ENCODE measurements around the gene SMR3A. TPM values are rescaled to one million over a fixed set of nuclear protein-coding genes. Genes with fewer than 3 reads are reported as not detected.

Gene SMR3A
- total RNA-seq, 4 donors from 2014 or later, result not detected

- intact Hi-C loops (cut with DNase I), result no loop called here
- no peaks in the 10 kb centered on the region for H3K4me1 ChIP-seq
- no peak for DNase-seq (ENCODE audit: extremely low spot score)
- WGBS, result 82% methylated on average over 5 of the region's 5 CpGs
- no peaks in the 10 kb centered on the region for H3K36me3 ChIP-seq
- H3K4me3 ChIP-seq, result no peak overlapping the region
- TF ChIP-seq POLR2AphosphoS5 (IDR thresholded peaks at IDR 0.05) (no peak), EP300 (IDR thresholded peaks at IDR 0.05) (no peak), POLR2A (IDR thresholded peaks at IDR 0.05; ENCODE audit: low read depth) (no peak), CTCF (IDR thresholded peaks at IDR 0.05) (no peak)
- no peaks in the 10 kb centered on the region for H3K27me3 ChIP-seq
- H3K9me3 ChIP-seq, result no peaks in the 10 kb centered on the region
- no peak overlapping the region for H3K27ac ChIP-seq (replicated peaks in 1 of 4)
Measured at GRCh38 chr4:70336043-70336442, 24.5 kb upstream of the SMR3A start.

- H3K4me1 ChIP-seq, result no peaks in the 10 kb centered on the region
- H3K27ac ChIP-seq (replicated peaks in 1 of 4), result no peak overlapping the region
- TF ChIP-seq EP300 (IDR thresholded peaks at IDR 0.05) (no peak), CTCF (IDR thresholded peaks at IDR 0.05) (no peak), POLR2A (IDR thresholded peaks at IDR 0.05; ENCODE audit: low read depth) (no peak), POLR2AphosphoS5 (IDR thresholded peaks at IDR 0.05) (no peak)
- no peaks in the 10 kb centered on the region for H3K36me3 ChIP-seq
- H3K9me3 ChIP-seq, result no peaks in the 10 kb centered on the region
- no peak for DNase-seq (ENCODE audit: extremely low spot score)
- H3K27me3 ChIP-seq, result no peaks in the 10 kb centered on the region
- 73% methylated on average over 1 of the region's 1 CpG for WGBS
- no peak overlapping the region for H3K4me3 ChIP-seq
- intact Hi-C loops (cut with DNase I), result no loop called here
Measured at GRCh38 chr4:70337886-70338420, 22.6 kb upstream of the SMR3A start.

GRCh38 chr4:70356185-70356584 is 4.4 kb upstream of the SMR3A start:
- intact Hi-C loops (cut with DNase I), result no loop called here
- H3K4me3 ChIP-seq, result no peak overlapping the region
- no peak for DNase-seq (ENCODE audit: extremely low spot score)
- TF ChIP-seq CTCF (IDR thresholded peaks at IDR 0.05), result no peak
- TF ChIP-seq POLR2AphosphoS5 (IDR thresholded peaks at IDR 0.05), result no peak
- TF ChIP-seq POLR2A (IDR thresholded peaks at IDR 0.05; ENCODE audit: low read depth), result no peak
- no peak for TF ChIP-seq EP300 (IDR thresholded peaks at IDR 0.05)
- no peaks in the 10 kb centered on the region for H3K36me3 ChIP-seq
- no peak overlapping the region for H3K27ac ChIP-seq (replicated peaks in 1 of 4)
- no peaks in the 10 kb centered on the region for H3K4me1 ChIP-seq
- 14% methylated on average over 1 of the region's 1 CpG for WGBS
- no peaks in the 10 kb centered on the region for H3K9me3 ChIP-seq
- no peaks in the 10 kb centered on the region for H3K27me3 ChIP-seq

- TF ChIP-seq POLR2AphosphoS5 (IDR thresholded peaks at IDR 0.05), result no peak
- no peak for TF ChIP-seq EP300 (IDR thresholded peaks at IDR 0.05)
- no peak for TF ChIP-seq POLR2A (IDR thresholded peaks at IDR 0.05; ENCODE audit: low read depth)
- TF ChIP-seq CTCF (IDR thresholded peaks at IDR 0.05), result no peak
- Histone ChIP-seq H3K36me3 (no peaks in the 10 kb centered on the region), H3K27ac (replicated peaks in 1 of 4) (no peak overlapping the region), H3K4me1 (no peaks in the 10 kb centered on the region), H3K9me3 (no peaks in the 10 kb centered on the region), H3K27me3 (no peaks in the 10 kb centered on the region), H3K4me3 (no peak overlapping the region)
- DNase-seq (ENCODE audit: extremely low spot score), result no peak
- 50% methylated on average over 3 of the region's 3 CpGs for WGBS
- intact Hi-C loops (cut with DNase I), result no loop called here
Measured at GRCh38 chr4:70359115-70359661, 1.4 kb upstream of the SMR3A start.

GRCh38 chr4:70364002-70364401 is 3.4 kb downstream of the SMR3A start:
- TF ChIP-seq POLR2A (IDR thresholded peaks at IDR 0.05; ENCODE audit: low read depth), result no peak
- no peak for TF ChIP-seq EP300 (IDR thresholded peaks at IDR 0.05)
- TF ChIP-seq POLR2AphosphoS5 (IDR thresholded peaks at IDR 0.05), result no peak
- TF ChIP-seq CTCF (IDR thresholded peaks at IDR 0.05), result no peak
- H3K36me3 ChIP-seq, result no peaks in the 10 kb centered on the region
- intact Hi-C loops (cut with DNase I), result no loop called here
- H3K4me1 ChIP-seq, result no peaks in the 10 kb centered on the region
- 86% methylated on average over 5 of the region's 5 CpGs for WGBS
- H3K27me3 ChIP-seq, result no peaks in the 10 kb centered on the region
- H3K4me3 ChIP-seq, result no peak overlapping the region
- DNase-seq (ENCODE audit: extremely low spot score), result no peak
- no peak overlapping the region for H3K27ac ChIP-seq (replicated peaks in 1 of 4)
- no peaks in the 10 kb centered on the region for H3K9me3 ChIP-seq

Measured in esophagus muscularis mucosa (tissue), 4 donors.